Measurements from ENCODE around the gene PDIA5.

Gene PDIA5

GRCh38 chr3:123188058-123188457, 121.2 kb downstream of the PDIA5 start:
- DNase-seq, result no peak

GRCh38 chr3:123193448-123194101, 126.8 kb downstream of the PDIA5 start:
- no peak for DNase-seq

GRCh38 chr3:123194552-123194951, 127.7 kb downstream of the PDIA5 start:
- no peak for DNase-seq

DNA sequence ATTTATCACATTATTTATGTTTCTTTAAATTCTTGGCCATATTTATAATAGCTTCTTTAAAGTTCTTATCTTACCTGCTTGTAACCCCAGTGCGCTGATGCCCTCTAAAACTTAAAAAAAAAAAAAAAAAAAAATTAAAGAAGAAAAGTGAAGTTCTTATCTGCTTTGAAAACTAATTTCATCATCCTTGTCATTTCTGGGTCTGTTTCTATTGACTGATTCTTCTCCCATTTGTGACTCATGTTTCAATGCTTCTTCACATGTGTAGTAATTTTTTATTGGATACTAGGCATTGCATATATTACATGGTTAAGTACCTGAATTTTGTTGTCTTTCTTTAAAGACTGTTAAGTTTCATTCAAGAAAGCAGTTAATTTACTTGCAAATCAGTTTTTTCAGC, 131.5 kb downstream of the PDIA5 start:
- DNase-seq, result no peak

- DNase-seq, result no peak
Observed at GRCh38 chr3:123201223-123201556, 134.4 kb downstream of the PDIA5 start.

DNA sequence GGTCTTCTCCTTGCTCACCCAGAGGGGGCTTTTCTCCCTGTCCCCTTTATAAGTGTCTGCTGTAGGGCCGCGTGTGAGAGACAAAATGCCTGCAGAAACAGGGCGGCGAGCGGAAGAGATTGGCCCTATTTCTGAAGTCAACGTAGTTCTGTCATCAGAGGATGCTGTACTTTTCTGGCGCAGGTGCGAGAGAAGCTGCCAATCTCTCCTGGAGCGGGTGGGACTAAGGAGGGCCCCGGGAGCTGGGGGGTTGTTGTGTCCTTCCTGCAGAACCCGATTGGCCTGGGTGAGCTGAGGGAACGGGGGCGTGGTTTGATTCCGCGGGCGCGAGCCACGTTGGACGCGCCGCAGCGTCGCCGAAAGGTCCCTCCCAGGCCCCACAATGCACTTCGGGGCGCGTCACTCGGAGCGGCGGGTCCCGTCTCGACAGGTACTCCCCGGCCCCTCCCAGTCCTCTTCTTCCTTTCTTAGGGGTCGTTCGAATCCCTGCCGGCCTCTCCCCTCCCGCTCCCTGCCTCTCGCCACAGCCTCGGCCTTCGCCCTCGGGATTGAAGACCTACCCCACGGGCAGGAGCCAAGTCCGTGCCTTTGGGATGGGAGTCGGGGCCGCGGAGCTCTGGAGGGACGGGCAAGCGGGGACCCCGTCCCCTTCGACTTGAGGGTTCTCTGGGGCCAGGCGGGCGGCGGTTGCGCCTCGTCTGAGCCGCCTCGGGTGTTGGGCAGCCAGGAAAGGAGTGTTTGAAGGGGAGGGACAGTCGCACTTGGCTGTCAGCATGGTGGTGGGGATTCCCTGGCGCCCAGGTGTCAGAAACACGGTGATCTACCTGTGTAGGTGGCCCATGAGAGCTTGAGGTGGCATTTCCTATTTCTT, 135.0 kb downstream of the PDIA5 start, which contains the start of gene SEC22A:
Gene SEC22A, plus strand, starts transcription at position 387 of the 871 bp plus-strand sequence. CDS start 7,275 bp downstream, outside the sequence.
- peak; percentile 95 to 96 for DNase-seq

GRCh38 chr3:123202451-123202850, 135.6 kb downstream of the PDIA5 start:
- no peak for DNase-seq
